DOHH2 (cell line): ENCODE measurements around the gene ARHGEF12.

Source experiments
- H3F3A ChIP-seq: fragments of 200-600 bp; sonication (generic), shearing (Covaris generic); 2 replicates; pipeline ENCODE4 v1.6.0; 2016; ENCODE audit warnings: antibody characterized with exemption, mild to moderate bottlenecking; ENCODE audit not compliant: control insufficient read depth, insufficient read depth
- H3K27ac ChIP-seq: fragments of 200-600 bp; sonication (generic); 2 replicates; pipeline ENCODE4 v1.5.1; 2014; ENCODE audit warnings: low read depth, mild to moderate bottlenecking, low read length, moderate library complexity
- H3K27me3 ChIP-seq: fragments of 200-600 bp; sonication (generic); 2 replicates; pipeline ENCODE4 v1.6.1; 2014; ENCODE audit warnings: mild to moderate bottlenecking, low read length, mixed read lengths; ENCODE audit not compliant: control insufficient read depth
- H3K36me3 ChIP-seq: fragments of 200-600 bp; sonication (generic); 2 replicates; pipeline ENCODE4 v1.6.1; 2014; ENCODE audit warnings: mild to moderate bottlenecking, low read length, moderate library complexity, mixed read lengths; ENCODE audit not compliant: control insufficient read depth
- H3K4me1 ChIP-seq: fragments of 200-600 bp; sonication (generic); 2 replicates; pipeline ENCODE4 v1.6.1; 2014; ENCODE audit warnings: mild to moderate bottlenecking, low read length, mixed read lengths; ENCODE audit not compliant: control insufficient read depth
- H3K4me2 ChIP-seq: fragments of 200-600 bp; sonication (generic); 2 replicates; pipeline ENCODE4 v1.6.0; 2014; ENCODE audit warnings: mild to moderate bottlenecking, low read length, moderate library complexity
- H3K4me3 ChIP-seq: fragments of 200-600 bp; sonication (generic); 2 replicates; pipeline ENCODE4 v1.5.1; 2014; ENCODE audit warnings: mild to moderate bottlenecking, low read length, mixed read lengths
- H3K79me2 ChIP-seq: fragments of 200-600 bp; sonication (generic); 2 replicates; pipeline ENCODE4 v1.6.1; 2014; ENCODE audit warnings: mild to moderate bottlenecking, low read length, mixed read lengths; ENCODE audit not compliant: control insufficient read depth
- H3K9me2 ChIP-seq: fragments of 200-600 bp; sonication (generic); replicated peaks from 2 replicates; pipeline ENCODE4 v1.6.1; 2014; ENCODE audit warnings: mild to moderate bottlenecking, low read length, mixed read lengths; ENCODE audit not compliant: control insufficient read depth
- H3K9me3 ChIP-seq: fragments of 200-600 bp; sonication (generic); 2 replicates; pipeline ENCODE4 v1.6.1; 2014; ENCODE audit warnings: antibody characterized with exemption, low read length, mixed read lengths; ENCODE audit not compliant: control insufficient read depth, insufficient read depth
- H4K20me1 ChIP-seq: fragments of 200-600 bp; sonication (generic); 2 replicates; pipeline ENCODE4 v1.6.0; 2014; ENCODE audit warnings: low read depth, mild to moderate bottlenecking, antibody characterized with exemption, low read length, moderate library complexity; ENCODE audit not compliant: control insufficient read depth, insufficient read depth
- EZH2phosphoT487 ChIP-seq: fragments of 200-600 bp; sonication (generic); IDR thresholded peaks from 2 replicates; pipeline ENCODE4 v1.6.1; 2017; ENCODE audit warnings: borderline replicate concordance, mild to moderate bottlenecking, antibody characterized with exemption, low read length, moderate library complexity, mixed read lengths
- TF ChIP-seq, protein P1 (sequence below): fragments of 200-600 bp; sonication (generic); IDR thresholded peaks from one replicate; pipeline ENCODE4 v1.5.1; 2014; ENCODE audit warnings: antibody characterized with exemption, mild to moderate bottlenecking, low read depth, low read length; ENCODE audit not compliant: poor library complexity, severe bottlenecking

Gene ARHGEF12

DNA sequence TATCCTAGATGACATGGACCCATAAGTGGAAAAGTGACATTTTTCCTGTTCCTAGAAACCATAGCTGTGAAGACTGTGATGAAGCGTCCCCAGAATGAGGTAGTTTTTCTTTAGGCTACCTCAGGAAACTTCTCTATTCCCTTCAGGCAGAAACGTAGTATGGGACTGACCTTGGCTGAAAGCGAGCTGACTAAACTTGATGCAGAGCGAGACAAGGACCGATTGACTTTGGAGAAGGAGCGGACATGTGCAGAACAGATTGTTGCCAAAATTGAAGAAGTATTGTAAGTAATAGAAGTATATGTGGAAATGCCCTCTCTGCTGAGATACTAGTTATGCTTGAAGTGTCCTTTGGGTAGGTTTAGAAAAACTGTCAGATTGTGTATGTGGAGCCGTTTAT lies 110.6 kb downstream of the ARHGEF12 start:
- no peak for TF ChIP-seq EZH2phosphoT487
- TF ChIP-seq, protein P1, sequence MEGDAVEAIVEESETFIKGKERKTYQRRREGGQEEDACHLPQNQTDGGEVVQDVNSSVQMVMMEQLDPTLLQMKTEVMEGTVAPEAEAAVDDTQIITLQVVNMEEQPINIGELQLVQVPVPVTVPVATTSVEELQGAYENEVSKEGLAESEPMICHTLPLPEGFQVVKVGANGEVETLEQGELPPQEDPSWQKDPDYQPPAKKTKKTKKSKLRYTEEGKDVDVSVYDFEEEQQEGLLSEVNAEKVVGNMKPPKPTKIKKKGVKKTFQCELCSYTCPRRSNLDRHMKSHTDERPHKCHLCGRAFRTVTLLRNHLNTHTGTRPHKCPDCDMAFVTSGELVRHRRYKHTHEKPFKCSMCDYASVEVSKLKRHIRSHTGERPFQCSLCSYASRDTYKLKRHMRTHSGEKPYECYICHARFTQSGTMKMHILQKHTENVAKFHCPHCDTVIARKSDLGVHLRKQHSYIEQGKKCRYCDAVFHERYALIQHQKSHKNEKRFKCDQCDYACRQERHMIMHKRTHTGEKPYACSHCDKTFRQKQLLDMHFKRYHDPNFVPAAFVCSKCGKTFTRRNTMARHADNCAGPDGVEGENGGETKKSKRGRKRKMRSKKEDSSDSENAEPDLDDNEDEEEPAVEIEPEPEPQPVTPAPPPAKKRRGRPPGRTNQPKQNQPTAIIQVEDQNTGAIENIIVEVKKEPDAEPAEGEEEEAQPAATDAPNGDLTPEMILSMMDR: no peak
- Histone ChIP-seq H3K9me3 (no peaks in the 10 kb centered on the region), H3K79me2 (no peaks in the 10 kb centered on the region), H3F3A (no peaks in the 10 kb centered on the region), H3K9me2 (no peaks in the 10 kb centered on the region), H4K20me1 (no peaks in the 10 kb centered on the region), H3K4me3 (no peak overlapping the region), H3K27ac (no peak overlapping the region), H3K4me1 (no peaks in the 10 kb centered on the region), H3K36me3 (peaks cover 27% of the 10 kb centered on the region), H3K27me3 (no peaks in the 10 kb centered on the region), H3K4me2 (no peak overlapping the region)

DNA sequence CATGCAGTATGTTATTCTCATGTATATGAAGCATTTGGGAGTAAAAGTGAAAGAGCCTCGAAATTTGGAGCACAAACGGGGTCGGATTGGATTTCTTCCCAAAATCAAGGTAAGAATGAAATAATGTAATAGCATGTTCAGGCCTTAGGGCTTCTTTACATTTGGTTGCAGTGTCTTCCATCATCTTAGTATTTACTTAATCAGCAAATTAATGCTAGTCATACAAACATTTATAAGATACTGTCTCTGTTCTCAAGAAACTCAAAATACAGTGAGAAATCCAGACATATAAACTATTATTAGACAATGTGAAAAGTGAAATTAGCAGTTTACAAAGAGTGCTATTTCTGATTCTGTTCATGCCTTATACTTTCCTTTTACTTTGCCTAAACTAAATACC lies 112.0 kb downstream of the ARHGEF12 start:
- H4K20me1 ChIP-seq: no peaks in the 10 kb centered on the region
- no peak overlapping the region for H3K4me2 ChIP-seq
- no peaks in the 10 kb centered on the region for H3K9me3 ChIP-seq
- peaks cover 31% of the 10 kb centered on the region for H3K36me3 ChIP-seq
- H3K4me1 ChIP-seq: no peaks in the 10 kb centered on the region
- no peaks in the 10 kb centered on the region for H3K27me3 ChIP-seq
- H3K4me3 ChIP-seq: no peak overlapping the region
- TF ChIP-seq, protein P1: no peak
- no peak for TF ChIP-seq EZH2phosphoT487
- no peaks in the 10 kb centered on the region for H3F3A ChIP-seq
- H3K9me2 ChIP-seq: no peaks in the 10 kb centered on the region
- H3K79me2 ChIP-seq: no peaks in the 10 kb centered on the region
- no peak overlapping the region for H3K27ac ChIP-seq

DNA sequence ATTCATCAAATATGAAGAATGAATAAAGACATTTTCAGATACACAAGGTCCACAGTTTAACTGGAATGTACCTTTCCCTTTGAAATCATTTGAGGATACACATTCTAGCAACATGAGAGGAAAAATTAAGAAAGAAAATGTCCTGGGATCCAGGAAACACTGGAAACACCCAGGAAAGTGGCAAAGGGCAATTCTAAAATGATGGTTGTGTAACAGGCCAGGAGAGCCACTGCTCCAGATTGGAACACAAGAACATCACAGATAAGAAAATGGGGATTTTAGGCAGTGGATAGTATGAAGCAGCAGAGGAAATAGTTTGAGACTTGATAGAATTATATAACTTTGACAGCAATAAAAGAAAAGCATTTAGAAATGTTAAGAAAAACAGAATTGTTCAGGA lies 119.3 kb downstream of the ARHGEF12 start:
- H3K36me3 ChIP-seq: peaks cover 33% of the 10 kb centered on the region

More for the DNA sequence above, 119.3 kb downstream of the ARHGEF12 start:
- TF ChIP-seq, protein P1: no peak
- no peak for TF ChIP-seq EZH2phosphoT487
- no peaks in the 10 kb centered on the region for H3K9me3 ChIP-seq
- no peak overlapping the region for H3K27ac ChIP-seq
- H3F3A ChIP-seq: no peaks in the 10 kb centered on the region
- H3K79me2 ChIP-seq: no peaks in the 10 kb centered on the region
- H3K27me3 ChIP-seq: no peaks in the 10 kb centered on the region
- H4K20me1 ChIP-seq: no peaks in the 10 kb centered on the region
- no peak overlapping the region for H3K4me3 ChIP-seq
- no peaks in the 10 kb centered on the region for H3K4me1 ChIP-seq
- H3K9me2 ChIP-seq: no peaks in the 10 kb centered on the region
- no peak overlapping the region for H3K4me2 ChIP-seq
